Mammary epithelial cell (primary cell): ENCODE measurements around the gene C6orf132.

Experiments
- EZH2 ChIP-seq: IDR thresholded peaks from 2 replicates; pipeline ENCODE4 v1.6.1; 2012; ENCODE audit warnings: low read length, inconsistent platforms, borderline replicate concordance
- TF ChIP-seq, protein P1 (sequence below), 2 donors: IDR thresholded peaks in 1 of 2; conservative IDR thresholded peaks in 1 of 2; 2 replicates each; pipeline ENCODE4 v1.5.1; 2011 to 2012; ENCODE audit warnings: inconsistent platforms in 2 of 2, low read length in 2 of 2, mild to moderate bottlenecking in 2 of 2, control low read depth in 1 of 2, low read depth in 1 of 2; ENCODE audit not compliant: insufficient read depth in 1 of 2; ENCODE audit errors: extremely low read depth in 1 of 2

DNA sequence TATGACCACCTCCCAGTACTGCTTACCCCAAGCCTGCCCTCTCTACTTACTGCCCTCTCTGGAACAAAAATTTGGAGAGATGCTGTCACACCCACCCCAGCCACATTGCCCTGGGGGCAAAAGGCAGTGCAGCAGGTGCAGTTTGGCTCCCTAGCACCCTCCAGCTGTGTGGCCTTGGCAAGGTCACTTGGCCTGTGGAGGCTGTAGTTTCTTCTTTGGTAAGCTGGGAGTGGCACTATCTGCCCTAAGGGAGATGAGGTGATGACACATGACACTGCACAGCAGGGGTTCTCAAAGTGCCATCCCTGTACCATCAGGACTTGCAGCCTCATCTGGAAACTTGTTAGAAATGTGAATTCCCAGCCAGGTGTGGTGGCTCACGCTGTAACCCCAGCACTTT, 47.3 kb downstream of the C6orf132 start:
- TF ChIP-seq, protein P1, sequence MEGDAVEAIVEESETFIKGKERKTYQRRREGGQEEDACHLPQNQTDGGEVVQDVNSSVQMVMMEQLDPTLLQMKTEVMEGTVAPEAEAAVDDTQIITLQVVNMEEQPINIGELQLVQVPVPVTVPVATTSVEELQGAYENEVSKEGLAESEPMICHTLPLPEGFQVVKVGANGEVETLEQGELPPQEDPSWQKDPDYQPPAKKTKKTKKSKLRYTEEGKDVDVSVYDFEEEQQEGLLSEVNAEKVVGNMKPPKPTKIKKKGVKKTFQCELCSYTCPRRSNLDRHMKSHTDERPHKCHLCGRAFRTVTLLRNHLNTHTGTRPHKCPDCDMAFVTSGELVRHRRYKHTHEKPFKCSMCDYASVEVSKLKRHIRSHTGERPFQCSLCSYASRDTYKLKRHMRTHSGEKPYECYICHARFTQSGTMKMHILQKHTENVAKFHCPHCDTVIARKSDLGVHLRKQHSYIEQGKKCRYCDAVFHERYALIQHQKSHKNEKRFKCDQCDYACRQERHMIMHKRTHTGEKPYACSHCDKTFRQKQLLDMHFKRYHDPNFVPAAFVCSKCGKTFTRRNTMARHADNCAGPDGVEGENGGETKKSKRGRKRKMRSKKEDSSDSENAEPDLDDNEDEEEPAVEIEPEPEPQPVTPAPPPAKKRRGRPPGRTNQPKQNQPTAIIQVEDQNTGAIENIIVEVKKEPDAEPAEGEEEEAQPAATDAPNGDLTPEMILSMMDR (conservative IDR thresholded peaks at IDR 0.05 in 1 of 2, IDR thresholded peaks at IDR 0.05 in 1 of 2; ENCODE audit: extremely low read depth in 1 of 2, insufficient read depth in 1 of 2, low read depth in 1 of 2, low read length in 2 of 2), result no peak
- TF ChIP-seq EZH2, result no peak
